ENCODE data around the gene DUS1L.

The DUS1L gene

DNA sequence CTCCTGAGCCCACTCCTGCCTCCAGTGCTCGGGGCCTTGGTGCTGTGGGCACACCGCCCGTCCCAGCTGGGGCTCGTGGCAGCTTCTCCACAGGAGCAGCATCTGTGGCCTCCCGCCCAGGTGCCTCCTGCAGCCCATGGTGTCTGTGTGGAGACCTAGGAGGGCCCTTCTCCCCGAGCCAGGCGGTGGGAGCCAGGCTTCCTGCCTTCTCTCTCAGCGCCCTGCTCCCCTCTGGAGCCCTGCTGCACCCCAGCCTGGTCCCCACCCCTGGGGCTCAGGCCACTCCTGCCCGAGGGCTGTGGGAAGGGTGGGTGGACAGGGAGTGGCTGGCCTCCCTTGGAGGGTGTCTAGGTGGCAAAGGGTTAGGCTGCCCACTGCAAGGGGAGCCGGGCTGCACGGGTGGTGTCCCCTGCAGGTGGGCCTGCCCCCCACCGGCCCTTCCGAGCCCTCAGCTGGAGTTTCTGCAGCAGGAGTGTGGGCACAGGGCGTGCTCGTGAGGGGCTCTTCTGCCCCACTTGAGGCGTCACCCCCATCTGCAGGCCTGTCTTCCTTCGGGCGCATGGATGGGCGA is 53.9 kb downstream of the DUS1L start:
- no peak overlapping the region for H3K9ac ChIP-seq (ENCODE audit: low read length)
- TF ChIP-seq EZH2phosphoT487 (IDR thresholded peaks at IDR 0.05; ENCODE audit: low read depth): no peak
- TF ChIP-seq, protein P1, sequence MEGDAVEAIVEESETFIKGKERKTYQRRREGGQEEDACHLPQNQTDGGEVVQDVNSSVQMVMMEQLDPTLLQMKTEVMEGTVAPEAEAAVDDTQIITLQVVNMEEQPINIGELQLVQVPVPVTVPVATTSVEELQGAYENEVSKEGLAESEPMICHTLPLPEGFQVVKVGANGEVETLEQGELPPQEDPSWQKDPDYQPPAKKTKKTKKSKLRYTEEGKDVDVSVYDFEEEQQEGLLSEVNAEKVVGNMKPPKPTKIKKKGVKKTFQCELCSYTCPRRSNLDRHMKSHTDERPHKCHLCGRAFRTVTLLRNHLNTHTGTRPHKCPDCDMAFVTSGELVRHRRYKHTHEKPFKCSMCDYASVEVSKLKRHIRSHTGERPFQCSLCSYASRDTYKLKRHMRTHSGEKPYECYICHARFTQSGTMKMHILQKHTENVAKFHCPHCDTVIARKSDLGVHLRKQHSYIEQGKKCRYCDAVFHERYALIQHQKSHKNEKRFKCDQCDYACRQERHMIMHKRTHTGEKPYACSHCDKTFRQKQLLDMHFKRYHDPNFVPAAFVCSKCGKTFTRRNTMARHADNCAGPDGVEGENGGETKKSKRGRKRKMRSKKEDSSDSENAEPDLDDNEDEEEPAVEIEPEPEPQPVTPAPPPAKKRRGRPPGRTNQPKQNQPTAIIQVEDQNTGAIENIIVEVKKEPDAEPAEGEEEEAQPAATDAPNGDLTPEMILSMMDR (IDR thresholded peaks at IDR 0.05; ENCODE audit: low read depth, low read length): no peak

DNA sequence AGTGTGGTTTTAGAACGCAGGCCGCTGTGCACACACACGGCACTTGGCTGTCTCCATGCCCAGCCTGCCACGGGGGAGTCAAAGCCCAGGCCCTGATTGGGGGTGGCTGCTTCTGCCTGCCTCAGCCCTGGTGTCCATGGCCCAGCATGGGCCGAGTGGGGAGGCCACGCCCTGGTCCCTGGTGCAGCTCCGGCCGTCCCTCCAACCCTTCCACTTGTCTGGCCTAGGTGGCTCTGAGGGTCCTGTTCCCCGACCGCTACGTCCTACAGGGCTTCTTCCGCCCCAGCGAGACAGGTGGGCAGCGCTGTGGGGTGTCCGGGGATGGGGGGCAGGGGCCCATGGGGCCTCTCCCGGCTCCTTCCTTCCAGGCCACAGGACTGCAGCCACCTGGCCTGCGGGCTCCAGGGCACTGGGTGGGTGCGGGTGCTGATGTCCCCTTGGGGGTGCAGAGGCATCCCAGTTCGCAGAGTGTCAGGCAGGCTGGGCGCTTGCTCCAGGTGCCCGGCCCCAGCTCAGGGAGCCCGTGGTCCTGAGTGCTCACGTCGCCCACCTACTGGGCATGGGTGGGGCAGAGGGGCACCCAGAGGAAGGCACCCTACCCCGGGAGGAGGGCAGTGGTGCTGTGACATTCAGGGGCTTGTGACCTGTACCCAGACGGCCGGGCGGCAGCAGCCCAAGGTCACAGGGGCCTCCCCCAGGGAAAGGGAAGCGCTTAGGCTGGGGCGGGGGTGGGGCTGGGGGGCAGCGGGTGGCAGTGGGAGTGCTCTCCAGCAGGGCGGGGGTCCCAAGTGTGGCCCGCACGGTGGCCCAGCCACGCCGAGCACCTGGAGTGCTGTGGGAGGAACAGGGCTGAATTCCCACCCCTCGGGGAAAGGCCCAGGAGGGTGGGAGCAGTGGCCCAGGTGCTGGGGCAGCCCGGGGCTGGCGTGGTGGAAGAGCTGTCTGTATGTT is 54.8 kb downstream of the DUS1L start:
- H4K20me1 ChIP-seq (ENCODE audit: insufficient read depth, low read length): no peaks in the 10 kb centered on the region

More for the DNA sequence above, 53.9 kb downstream of the DUS1L start:
- Histone ChIP-seq H3K9me3 (ENCODE audit: insufficient read depth, low read length) (no peaks in the 10 kb centered on the region), H3K4me3 (ENCODE audit: low read length) (no peak overlapping the region), H3K36me3 (replicated peaks; ENCODE audit: low read depth, low read length) (no peaks in the 10 kb centered on the region), H2AFZ (ENCODE audit: low read depth, low read length) (no peak overlapping the region), H4K20me1 (ENCODE audit: insufficient read depth, low read length) (no peaks in the 10 kb centered on the region), H3K4me2 (ENCODE audit: low read length) (no peak overlapping the region), H3K4me1 (ENCODE audit: low read length) (no peaks in the 10 kb centered on the region), H3K27me3 (ENCODE audit: low read depth, low read length) (no peaks in the 10 kb centered on the region), H3K79me2 (ENCODE audit: low read length) (no peaks in the 10 kb centered on the region), H3K27ac (ENCODE audit: low read length) (no peak overlapping the region)

DNA sequence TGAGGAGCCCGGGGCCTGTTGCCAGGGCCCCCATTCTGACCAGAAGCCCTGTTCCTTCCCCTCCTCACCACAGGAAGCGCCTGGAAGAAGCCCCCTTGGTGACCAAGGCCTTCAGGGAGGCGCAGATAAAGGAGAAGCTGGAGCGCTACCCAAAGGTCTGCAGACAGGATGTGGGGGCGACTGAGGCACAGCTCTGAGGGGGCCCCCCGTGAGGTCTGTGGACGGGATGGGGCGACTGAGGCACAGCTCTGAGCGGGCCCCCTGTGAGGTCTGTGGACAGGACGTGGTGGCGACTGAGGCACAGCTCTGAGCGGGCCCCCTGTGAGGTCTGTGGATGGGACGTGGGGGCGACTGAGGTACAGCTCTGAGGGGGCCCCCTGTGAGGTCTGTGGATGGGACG is 56.2 kb downstream of the DUS1L start:
- H3K27me3 ChIP-seq (ENCODE audit: low read depth, low read length): no peaks in the 10 kb centered on the region

More for the DNA sequence above, 54.8 kb downstream of the DUS1L start:
- H3K9me3 ChIP-seq (ENCODE audit: insufficient read depth, low read length): no peaks in the 10 kb centered on the region
- H3K4me1 ChIP-seq (ENCODE audit: low read length): no peaks in the 10 kb centered on the region
- TF ChIP-seq, protein P1 (IDR thresholded peaks at IDR 0.05; ENCODE audit: low read depth, low read length): no peak
- no peak for TF ChIP-seq EZH2phosphoT487 (IDR thresholded peaks at IDR 0.05; ENCODE audit: low read depth)
- H3K4me2 ChIP-seq (ENCODE audit: low read length): no peak overlapping the region
- no peak overlapping the region for H3K9ac ChIP-seq (ENCODE audit: low read length)
- H3K27ac ChIP-seq (ENCODE audit: low read length): no peak overlapping the region
- H2AFZ ChIP-seq (ENCODE audit: low read depth, low read length): no peak overlapping the region
- H3K4me3 ChIP-seq (ENCODE audit: low read length): no peak overlapping the region
- H3K36me3 ChIP-seq (replicated peaks; ENCODE audit: low read depth, low read length): no peaks in the 10 kb centered on the region
- H3K79me2 ChIP-seq (ENCODE audit: low read length): no peaks in the 10 kb centered on the region
- no peaks in the 10 kb centered on the region for H3K27me3 ChIP-seq (ENCODE audit: low read depth, low read length)

More for the DNA sequence above, 56.2 kb downstream of the DUS1L start:
- Histone ChIP-seq H3K27ac (ENCODE audit: low read length) (no peak overlapping the region), H3K4me1 (ENCODE audit: low read length) (no peaks in the 10 kb centered on the region), H4K20me1 (ENCODE audit: insufficient read depth, low read length) (no peaks in the 10 kb centered on the region), H3K9me3 (ENCODE audit: insufficient read depth, low read length) (no peaks in the 10 kb centered on the region), H3K4me2 (ENCODE audit: low read length) (no peak overlapping the region), H3K4me3 (ENCODE audit: low read length) (no peak overlapping the region), H2AFZ (ENCODE audit: low read depth, low read length) (no peak overlapping the region), H3K36me3 (replicated peaks; ENCODE audit: low read depth, low read length) (no peaks in the 10 kb centered on the region), H3K79me2 (ENCODE audit: low read length) (no peaks in the 10 kb centered on the region), H3K9ac (ENCODE audit: low read length) (no peak overlapping the region)
- TF ChIP-seq, protein P1 (IDR thresholded peaks at IDR 0.05; ENCODE audit: low read depth, low read length): no peak
- TF ChIP-seq EZH2phosphoT487 (IDR thresholded peaks at IDR 0.05; ENCODE audit: low read depth): no peak
